Fibroblast of lung (primary cell): ENCODE results near the gene SLC22A1. TPM values are rescaled to one million over a fixed set of nuclear protein-coding genes. Genes with fewer than 3 reads are reported as not detected.

Source experiments
- DNase-seq, 2 donors: peaks; one replicate each; pipeline versions ENCODE4 v3.0.0 to v3.0.0-alpha.2; 2010; ENCODE audit warnings: low read depth in 2 of 2
- H2AFZ ChIP-seq: 2 replicates; pipeline ENCODE4 v1.5.1; 2012; ENCODE audit warnings: low read length, control low read depth, inconsistent platforms
- H3K27ac ChIP-seq: 2 replicates; pipeline ENCODE4 v1.5.1; 2011; ENCODE audit warnings: low read length, control low read depth; ENCODE audit not compliant: insufficient read depth
- H3K27me3 ChIP-seq: 2 replicates; pipeline ENCODE4 v1.5.1; 2011; ENCODE audit warnings: mild to moderate bottlenecking, low read length; ENCODE audit not compliant: control insufficient read depth, insufficient read depth
- H3K36me3 ChIP-seq: 2 replicates; pipeline ENCODE4 v1.5.1; 2011; ENCODE audit warnings: low read length; ENCODE audit not compliant: control insufficient read depth, insufficient read depth
- H3K4me1 ChIP-seq: 2 replicates; pipeline ENCODE4 v1.5.1; 2011; ENCODE audit warnings: low read length; ENCODE audit not compliant: control insufficient read depth, insufficient read depth; ENCODE audit errors: extremely low read depth
- H3K4me2 ChIP-seq: 2 replicates; pipeline ENCODE4 v1.5.1; 2011; ENCODE audit warnings: low read length, control low read depth; ENCODE audit not compliant: insufficient read depth; ENCODE audit errors: extremely low read depth
- H3K4me3 ChIP-seq, 4 experiments: fragments of 200-600 bp in 1 of 4; sonication (generic) in 1 of 4; replicated peaks in 1 of 4; 2 replicates each; pipeline ENCODE4 v1.5.1; 2011 to 2016; ENCODE audit warnings: low read length in 4 of 4, low read depth in 3 of 4, mild to moderate bottlenecking in 3 of 4, control low read depth in 2 of 4, inconsistent platforms in 1 of 4, mixed read lengths in 1 of 4; ENCODE audit not compliant: insufficient read depth in 1 of 4; ENCODE audit errors: control extremely low read depth in 1 of 4
- H3K79me2 ChIP-seq: 2 replicates; pipeline ENCODE4 v1.5.1; 2012; ENCODE audit warnings: mild to moderate bottlenecking, low read length, inconsistent platforms; ENCODE audit not compliant: control insufficient read depth, insufficient read depth
- H3K9ac ChIP-seq: 2 replicates; pipeline ENCODE4 v1.5.1; 2011; ENCODE audit warnings: mild to moderate bottlenecking, low read length, control low read depth; ENCODE audit not compliant: insufficient read depth
- H3K9me3 ChIP-seq: 2 replicates; pipeline ENCODE4 v1.5.1; 2012; ENCODE audit warnings: low read depth, low read length; ENCODE audit not compliant: control insufficient read depth, insufficient read depth
- H4K20me1 ChIP-seq: 2 replicates; pipeline ENCODE4 v1.5.1; 2011; ENCODE audit warnings: low read length; ENCODE audit not compliant: control insufficient read depth, insufficient read depth; ENCODE audit errors: extremely low read depth
- CTCF ChIP-seq, 2 donors: IDR thresholded peaks in 1 of 2; conservative IDR thresholded peaks in 1 of 2; 1 replicate in 1 of 2; 2 replicates in 1 of 2; pipeline ENCODE4 v1.5.1; 2011 to 2012; ENCODE audit warnings: low read length in 2 of 2, control low read depth in 1 of 2, inconsistent platforms in 1 of 2, low read depth in 1 of 2, mild to moderate bottlenecking in 1 of 2
- EZH2 ChIP-seq: IDR thresholded peaks from 2 replicates; pipeline ENCODE4 v1.5.1; 2012; ENCODE audit warnings: low read length, control low read depth, mild to moderate bottlenecking; ENCODE audit errors: missing control alignments
- polyA plus RNA-seq, 2 donors: library from polyadenylated mRNA; depleted of rRNA in 1 of 2; stranded (reverse) in 1 of 2; unstranded in 1 of 2; fragments of >200 nt; gene quantifications; 2 replicates each; pipeline ENCODE4 v1.2.1, GENCODE V29; 2011 to 2012; ENCODE audit warnings: missing spikeins in 1 of 2
- total RNA-seq: library from RNA; depleted of rRNA; stranded (reverse); fragments of >200 nt; gene quantifications from 2 replicates; pipeline ENCODE4 v1.2.1, GENCODE V29; 2014

SLC22A1 gene
- total and polyA plus RNA-seq, 2 donors (not counting 1 experiment from before 2014, with no cell fraction given), result 0.06 to 0.50 TPM

- Histone ChIP-seq H3K79me2 (no peaks in the 10 kb centered on the region), H4K20me1 (no peaks in the 10 kb centered on the region), H3K9ac (no peak overlapping the region), H3K9me3 (no peaks in the 10 kb centered on the region), H3K27ac (no peak overlapping the region), H3K4me2 (no peak overlapping the region), H3K36me3 (peaks cover 27% of the 10 kb centered on the region), H3K27me3 (no peaks in the 10 kb centered on the region), H3K4me3 (no peak overlapping the region), H3K4me1 (no peaks in the 10 kb centered on the region), H2AFZ (no peak overlapping the region)
- DNase-seq, result no peak
- TF ChIP-seq CTCF (conservative IDR thresholded peaks at IDR 0.05 in 1 of 2, IDR thresholded peaks at IDR 0.05 in 1 of 2; ENCODE audit: low read depth in 1 of 2, low read length in 2 of 2) (no peak), EZH2 (no peak)
Measured at GRCh38 chr6:160106010-160106409, 15.6 kb upstream of the SLC22A1 start.

GRCh38 chr6:160106701-160107100 is 14.9 kb upstream of the SLC22A1 start:
- Histone ChIP-seq H3K36me3 (peaks cover 27% of the 10 kb centered on the region), H4K20me1 (no peaks in the 10 kb centered on the region), H3K4me1 (no peaks in the 10 kb centered on the region), H3K27ac (no peak overlapping the region), H3K79me2 (no peaks in the 10 kb centered on the region), H3K9me3 (no peaks in the 10 kb centered on the region), H3K9ac (no peak overlapping the region), H2AFZ (no peak overlapping the region), H3K4me2 (no peak overlapping the region), H3K4me3 (no peak overlapping the region), H3K27me3 (no peaks in the 10 kb centered on the region)
- no peak for DNase-seq
- TF ChIP-seq CTCF (conservative IDR thresholded peaks at IDR 0.05 in 1 of 2, IDR thresholded peaks at IDR 0.05 in 1 of 2; ENCODE audit: low read depth in 1 of 2, low read length in 2 of 2), result no peak
- no peak for TF ChIP-seq EZH2

- Histone ChIP-seq H3K4me2 (no peak overlapping the region), H4K20me1 (no peaks in the 10 kb centered on the region), H3K27ac (no peak overlapping the region), H3K27me3 (no peaks in the 10 kb centered on the region), H2AFZ (no peak overlapping the region), H3K4me3 (no peak overlapping the region), H3K4me1 (no peaks in the 10 kb centered on the region), H3K79me2 (no peaks in the 10 kb centered on the region), H3K9me3 (no peaks in the 10 kb centered on the region), H3K9ac (no peak overlapping the region), H3K36me3 (peaks cover 23% of the 10 kb centered on the region)
- DNase-seq, result no peak
- no peak for TF ChIP-seq CTCF (conservative IDR thresholded peaks at IDR 0.05 in 1 of 2, IDR thresholded peaks at IDR 0.05 in 1 of 2; ENCODE audit: low read depth in 1 of 2, low read length in 2 of 2)
- no peak for TF ChIP-seq EZH2
Measured at GRCh38 chr6:160108077-160108476, 13.5 kb upstream of the SLC22A1 start.
